Fibroblast of skin of left quadriceps (primary cell): ENCODE data around the gene PRLR.
"Not testable (repeated sequence)": the region's sequence is repeated elsewhere in the genome, so short reads cannot be mapped to it uniquely, and the experiment has no call there.

Experiments
- DNase-seq, 2 experiments: peaks; one replicate each; pipeline ENCODE4 v3.0.0-alpha.2; 2013; ENCODE audit warnings: low read depth in 2 of 2

Gene PRLR

DNA sequence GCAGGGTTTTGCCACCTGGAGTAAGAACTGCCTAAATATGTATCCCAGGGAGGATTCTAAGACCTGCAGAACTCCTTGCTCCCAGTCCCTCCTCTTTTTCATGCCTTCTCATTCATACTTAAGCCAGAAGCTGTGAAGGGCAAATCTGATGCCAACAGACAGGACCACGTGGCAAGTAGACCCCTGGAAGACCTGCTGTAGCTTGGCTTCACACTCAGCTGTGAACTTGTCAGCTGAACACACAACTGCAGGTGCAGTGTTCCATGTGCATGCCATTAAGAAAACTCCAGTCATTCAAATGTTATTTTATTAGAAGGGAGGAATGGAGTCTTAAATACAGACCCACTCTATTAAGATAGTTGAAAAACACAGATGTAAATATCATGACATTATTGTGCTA is 103.3 kb downstream of the PRLR start:
- DNase-seq = no peak

DNA sequence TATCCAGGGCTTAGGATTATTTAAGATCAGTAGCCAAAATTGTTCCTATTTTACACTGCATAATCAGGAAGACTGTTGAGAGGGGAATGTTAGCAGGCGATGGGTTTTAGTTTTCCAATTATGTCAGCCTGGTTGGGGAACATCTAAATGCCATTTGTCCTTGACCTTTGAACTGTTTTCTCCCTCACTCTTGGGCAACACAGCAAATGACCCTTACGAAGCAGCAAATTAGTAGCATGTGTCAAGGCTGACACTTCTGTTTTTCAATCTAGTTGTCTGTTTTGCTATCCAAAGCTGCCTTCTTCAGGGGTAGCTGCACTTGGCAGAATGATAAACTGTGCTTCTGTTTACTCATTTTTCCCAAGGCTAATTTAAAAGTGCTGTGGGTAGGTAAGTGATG is 104.5 kb downstream of the PRLR start:
- no peak for DNase-seq

DNA sequence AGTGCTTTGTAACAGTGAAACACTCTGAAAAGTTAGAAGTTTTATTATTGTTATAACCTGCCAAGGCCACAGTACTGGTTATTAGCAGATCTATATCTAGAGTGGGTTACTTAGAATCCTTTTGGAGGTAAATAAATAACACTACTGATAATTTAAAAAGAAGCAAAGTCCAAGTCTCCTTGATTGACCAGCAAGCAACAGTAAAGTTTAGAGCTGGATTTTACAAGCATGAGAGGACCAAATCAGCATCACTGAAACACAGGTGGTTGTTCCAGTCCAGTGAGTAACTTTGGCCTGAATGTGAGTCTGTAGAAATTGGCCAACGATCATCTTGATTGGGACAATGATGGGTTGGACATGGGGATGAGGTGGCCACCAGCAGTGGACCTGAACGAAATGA is 105.4 kb downstream of the PRLR start:
- no peak for DNase-seq

DNA sequence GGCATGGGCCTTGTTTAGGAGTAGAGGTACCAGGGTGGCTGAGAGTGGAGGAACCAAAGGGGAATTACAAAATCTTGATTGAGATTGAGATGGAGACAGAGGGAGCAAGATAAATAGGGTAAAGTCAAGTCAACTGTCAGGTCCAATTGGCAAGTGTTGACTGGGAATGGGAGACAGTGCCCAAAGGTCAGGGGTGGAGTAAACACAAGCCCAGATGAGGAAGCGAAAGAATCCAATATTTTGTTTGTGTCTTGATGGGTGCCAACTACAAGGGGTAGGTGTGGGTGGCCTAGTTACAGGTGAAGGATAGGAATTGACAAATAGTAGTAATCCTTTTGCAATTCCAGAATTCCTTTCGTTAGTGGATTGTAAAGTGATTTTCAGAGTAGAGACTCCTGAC is 107.5 kb downstream of the PRLR start:
- no peak for DNase-seq

DNA sequence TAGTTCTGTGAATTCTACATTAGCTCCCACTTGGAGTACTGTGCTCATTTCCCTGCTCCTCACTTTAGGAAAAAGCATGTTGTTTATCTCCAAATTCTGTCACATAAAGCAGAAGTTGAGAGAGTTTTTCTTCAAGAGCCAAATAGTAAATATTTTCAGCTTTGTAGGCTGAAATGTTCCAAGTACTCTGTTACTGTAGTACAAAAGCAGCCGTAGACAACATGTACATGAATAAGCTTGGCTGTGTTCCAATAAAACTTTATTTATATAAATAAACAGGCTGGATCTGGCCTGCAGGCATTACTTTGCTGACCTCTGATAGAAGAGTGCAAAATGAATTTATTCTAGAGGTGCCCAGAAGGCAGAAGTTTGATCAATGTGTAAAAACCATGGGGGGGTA is 109.6 kb downstream of the PRLR start:
- no peak for DNase-seq

DNA sequence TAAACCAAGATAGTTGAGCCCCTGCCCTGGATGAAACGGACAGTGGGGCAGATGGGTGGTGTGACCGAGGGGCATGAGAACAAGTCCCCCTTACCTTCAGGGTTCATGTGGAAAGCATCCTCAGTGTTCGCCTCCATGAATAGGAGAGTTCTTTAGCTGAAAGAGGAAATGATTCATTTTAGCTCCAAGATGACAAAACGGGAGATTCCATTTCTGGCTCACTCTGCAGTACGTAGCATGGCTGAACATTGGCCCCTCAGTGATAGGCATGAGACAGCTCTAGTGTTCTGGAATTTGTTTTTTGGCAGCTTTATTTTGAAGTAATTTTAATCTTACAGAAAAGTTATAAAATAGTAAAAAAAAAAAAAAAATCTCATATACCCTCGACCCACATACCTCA is 112.3 kb downstream of the PRLR start:
- peak; percentile 40 to 44 for DNase-seq

DNA sequence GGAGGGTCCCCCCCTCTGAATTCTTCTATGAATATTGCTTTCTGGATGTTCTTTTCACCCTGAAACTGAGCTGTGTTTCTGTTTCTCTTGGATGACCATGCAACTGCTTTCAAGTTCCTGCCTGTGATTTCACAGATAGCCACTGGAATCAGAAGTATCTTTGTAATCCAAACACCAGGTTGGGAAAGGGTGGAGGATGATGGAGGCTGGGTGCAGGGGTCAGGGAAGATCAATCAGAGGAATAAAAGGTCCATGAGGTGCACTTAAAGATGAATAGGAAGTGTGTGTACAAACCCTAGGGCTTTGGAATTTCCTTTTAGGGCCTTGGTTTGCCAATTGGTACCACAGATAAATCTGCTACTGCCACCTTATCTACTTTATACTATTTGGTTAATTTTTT is 114.4 kb downstream of the PRLR start:
- no peak for DNase-seq

DNA sequence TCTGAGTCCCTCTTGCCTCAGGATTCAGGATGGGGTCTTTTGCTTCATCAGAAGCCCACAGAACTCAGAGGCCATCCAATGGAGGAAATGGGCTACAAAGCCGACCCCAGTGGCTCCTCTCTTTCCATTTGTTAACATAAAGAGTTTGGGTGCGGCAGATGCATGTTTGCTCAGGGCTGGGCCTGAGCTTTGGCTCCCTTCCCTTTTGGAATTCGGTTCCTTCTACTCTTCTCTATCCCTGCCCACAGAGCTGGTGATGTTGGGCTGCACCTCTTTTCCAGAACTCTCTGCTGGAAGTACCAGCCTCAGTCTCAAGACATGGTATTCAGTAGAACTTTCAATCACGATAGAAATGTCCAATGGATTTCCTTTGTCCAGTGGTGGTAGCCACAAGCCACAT is 115.6 kb downstream of the PRLR start:
- DNase-seq = no peak

DNA sequence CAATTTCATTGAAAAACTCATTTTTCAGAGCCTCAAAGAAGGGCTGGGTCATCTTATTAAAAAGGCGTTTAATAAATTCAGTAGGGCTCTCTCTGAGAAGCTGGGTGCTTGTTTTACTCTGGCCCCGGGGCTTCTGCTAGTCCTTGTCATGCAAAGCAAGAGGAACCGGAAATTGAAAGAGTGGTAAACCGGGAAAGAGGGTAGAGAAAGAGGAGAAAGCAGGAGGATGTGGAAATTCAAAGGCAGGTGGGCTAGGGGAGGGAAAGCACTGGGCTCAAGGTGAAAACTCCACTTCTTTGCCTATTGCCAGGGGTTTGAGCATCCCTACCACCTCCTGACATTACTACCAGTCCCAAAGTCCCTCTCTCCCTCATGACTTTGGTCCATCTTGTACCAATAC is 118.0 kb downstream of the PRLR start:
- DNase-seq = no peak

DNA sequence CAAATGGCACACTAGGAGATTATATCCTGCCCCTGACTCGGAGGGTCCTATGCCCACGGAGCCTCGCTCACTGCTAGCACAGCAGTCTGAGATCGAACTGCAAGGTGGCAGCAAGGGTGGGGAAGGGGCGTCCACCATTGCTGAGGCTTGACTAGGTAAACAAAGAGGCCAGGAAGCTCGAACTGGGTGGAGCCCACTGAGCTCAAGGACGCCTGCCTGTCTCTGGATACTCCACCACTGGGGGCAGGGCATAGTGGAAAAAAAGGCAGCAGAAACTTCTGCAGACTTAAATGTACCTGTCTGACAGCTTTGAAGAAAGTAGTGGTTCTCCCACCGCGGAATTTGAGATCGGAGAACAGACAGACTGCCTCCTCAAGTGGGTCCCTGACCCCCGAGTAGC is 125.7 kb downstream of the PRLR start:
- DNase-seq = not testable (repeated sequence)

DNA sequence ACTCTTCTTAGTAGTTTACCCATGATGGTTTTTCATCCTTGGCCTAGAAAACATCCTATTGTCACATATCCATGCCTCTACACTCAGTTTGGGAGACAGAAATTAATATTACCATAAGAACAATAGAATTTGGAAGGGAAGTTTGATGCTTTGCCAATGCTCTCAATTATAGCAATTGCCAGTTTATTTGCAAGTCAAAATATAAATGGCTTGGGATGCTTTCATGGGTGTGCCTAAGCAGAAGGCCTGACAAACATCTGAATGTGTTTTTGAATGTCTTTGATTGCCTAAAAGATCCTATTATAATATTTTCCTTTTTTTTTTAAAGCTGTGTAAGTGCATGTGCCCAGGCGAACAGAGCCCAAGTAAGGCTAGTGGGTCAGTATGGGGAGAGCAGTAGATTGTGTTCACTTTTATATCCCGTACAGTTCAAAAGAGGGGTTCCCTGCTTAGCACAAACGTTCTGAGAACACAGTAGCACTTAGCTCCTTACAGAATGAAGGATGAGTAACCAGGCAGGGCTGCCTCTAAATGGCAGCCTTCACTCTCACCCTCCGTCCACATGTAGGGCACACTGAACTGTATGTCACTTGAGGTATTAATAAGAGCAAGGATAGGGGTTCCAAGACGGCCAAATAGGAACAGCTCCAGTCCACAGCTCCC is 126.5 kb downstream of the PRLR start:
- no peak for DNase-seq

DNA sequence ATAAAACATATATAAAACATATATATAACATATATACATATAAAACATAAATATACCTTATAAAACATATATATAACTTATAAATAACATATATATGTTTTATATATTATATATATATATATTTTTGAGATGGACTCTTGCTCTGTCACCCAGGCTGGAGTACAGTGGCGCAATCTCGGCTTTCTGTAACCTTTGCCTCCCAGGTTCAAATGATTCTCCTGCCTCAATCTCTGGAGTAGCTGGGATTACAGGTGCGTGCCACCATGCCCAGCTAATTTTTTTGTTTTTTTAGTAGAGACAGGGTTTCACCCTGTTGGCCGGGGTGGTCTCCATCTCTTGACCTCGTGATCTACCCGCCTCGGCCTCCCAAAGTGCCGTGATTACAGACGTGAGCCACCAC is 128.6 kb downstream of the PRLR start:
- not testable (repeated sequence) for DNase-seq

DNA sequence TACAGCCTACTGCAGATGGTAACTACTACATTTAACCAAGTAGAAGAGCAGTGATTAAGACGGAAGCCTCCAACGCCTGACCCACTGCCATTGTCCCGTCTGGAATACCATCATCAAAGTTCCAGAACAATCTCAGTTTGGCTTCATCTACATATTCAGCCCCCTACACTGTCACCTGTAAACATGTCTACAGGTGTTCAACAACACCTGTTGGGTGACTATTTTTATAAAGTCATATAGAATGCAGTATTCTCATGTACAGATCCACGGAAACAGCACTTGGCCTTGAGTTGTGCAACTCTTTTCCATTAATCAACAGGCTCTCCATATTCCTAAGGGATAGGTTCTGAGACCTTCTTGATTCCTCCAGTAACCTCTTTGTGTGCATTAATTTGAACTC is 129.3 kb downstream of the PRLR start:
- no peak for DNase-seq

DNA sequence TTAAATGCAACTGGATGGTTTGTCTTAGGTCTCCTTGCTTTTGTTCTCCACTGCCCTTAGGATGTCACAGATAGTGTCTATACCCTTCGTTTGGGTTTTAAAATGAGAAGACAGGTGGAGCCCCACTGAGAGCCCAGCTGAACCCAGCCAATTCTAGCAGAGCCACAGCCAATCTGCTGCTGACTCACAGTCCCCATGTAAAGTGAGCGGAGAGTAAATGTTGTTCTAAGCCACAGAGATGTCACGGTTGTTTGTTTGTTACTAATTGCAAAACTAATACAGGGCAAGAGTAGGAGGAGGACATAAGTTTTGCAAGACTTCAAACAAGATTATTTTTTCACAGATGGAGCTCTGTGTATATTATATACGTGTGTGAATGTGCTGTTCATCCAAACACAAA is 132.1 kb downstream of the PRLR start:
- no peak for DNase-seq

DNA sequence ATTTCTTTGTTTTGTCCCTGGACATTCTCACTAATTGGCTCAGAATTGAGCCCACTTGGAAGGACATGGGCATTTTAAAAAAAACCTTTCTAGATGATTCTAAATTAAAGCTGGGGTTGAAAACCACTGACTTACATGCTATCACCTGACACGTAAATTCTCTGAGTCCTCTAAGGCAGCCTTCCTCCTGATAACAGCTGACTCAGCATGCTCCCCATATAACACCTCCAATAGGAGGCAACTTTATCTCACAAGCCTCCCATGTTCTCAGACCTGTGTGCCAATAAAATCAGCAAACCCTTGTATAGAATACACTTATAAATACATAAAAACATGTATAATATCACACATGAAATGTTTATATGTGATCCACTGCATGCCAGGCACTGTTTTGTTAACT is 133.4 kb downstream of the PRLR start:
- DNase-seq = no peak

DNA sequence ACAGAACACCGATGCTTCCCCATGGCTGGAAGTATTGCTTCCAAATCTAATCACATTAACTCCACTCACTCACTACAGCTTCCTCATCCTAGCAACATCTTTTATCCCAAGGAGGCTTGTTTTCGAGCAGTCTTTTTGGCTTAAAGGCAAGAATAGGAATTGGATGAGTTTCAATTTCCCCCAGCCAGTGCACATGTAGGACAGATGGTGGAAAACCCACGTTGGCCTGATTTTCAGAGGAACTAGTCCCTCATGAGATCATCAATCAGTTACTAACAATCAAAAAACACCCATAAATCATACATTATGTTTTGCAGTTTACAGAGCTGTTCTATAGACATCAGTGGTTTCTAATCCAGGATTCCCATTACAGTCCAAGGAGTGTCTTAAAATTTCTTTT is 134.1 kb downstream of the PRLR start:
- DNase-seq = peak; percentile 30 to 35

DNA sequence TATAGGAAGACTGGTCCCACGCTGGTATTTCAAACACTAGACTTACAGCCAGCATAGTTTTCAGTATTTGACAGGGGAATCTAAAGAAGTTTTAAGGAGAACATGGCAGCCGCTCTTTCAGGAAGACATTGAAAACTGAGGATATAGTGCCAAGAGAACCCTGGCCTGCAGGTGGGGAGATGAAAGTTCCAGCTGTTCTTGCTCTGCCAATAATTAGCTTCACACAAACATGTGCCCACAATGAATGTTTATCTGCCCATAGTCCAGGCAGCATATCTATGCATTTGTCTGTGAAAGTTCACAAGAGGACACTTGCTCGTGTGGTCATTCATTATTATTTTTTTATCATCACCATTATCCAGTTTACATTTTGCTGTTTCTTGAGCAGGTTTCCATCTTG is 134.9 kb downstream of the PRLR start:
- no peak for DNase-seq

DNA sequence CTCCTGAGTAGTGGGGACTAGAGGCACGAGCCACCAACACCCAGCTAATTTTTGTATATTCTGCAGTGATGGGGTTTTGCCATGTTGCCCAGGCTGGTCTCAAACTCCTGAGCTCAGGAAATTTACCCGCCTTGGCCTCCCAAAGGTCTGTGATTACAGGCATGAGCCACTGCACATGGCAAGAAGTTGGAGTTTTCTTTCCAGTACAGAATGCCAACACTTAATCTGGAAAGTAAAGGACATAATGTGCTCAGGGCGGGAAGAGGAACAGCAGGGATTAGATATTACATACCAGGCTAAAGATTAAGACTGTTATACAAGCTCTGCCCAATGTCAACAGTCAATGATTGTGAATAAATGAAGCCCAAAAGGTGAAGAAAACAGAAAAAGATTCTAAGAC is 135.3 kb downstream of the PRLR start:
- DNase-seq = no peak

DNA sequence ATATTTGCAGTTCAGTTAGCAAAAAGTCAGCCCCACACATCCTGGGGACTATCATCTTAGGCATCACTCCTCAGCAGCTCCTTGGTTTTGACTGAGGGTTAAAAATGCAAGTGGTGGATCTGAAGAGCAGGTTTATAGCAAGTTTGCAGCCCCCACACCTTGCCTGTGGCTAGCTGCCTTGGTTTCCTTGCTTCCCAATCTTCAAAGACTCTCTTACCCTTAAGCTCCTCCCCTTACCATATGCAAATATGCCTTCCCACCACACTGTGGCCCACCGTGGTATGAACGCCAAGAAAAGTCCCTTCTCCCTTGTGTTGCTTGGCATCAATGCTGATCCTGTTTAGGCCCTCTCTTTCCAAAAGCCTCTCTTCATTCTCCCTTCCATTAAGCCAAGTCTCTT is 137.6 kb downstream of the PRLR start:
- DNase-seq = no peak

DNA sequence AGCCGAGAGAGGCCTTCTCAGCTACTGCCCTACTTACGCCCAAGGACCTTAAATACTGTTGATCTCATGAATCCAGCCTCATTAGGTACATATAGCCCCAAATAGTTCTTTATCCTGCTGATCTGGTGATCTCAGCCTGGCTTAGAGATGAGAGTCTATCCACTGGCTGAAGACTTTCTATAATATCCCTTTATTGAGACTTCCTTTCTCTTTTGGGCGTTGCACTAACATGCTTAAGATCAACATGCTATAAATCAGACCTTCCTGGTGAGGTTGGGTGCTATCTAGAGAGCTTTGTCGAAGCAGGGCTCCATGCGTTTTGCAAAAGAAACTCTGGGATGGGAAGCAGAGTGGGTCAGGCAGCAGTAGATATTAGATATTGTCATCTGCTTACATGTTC is 138.6 kb downstream of the PRLR start:
- no peak for DNase-seq

DNA sequence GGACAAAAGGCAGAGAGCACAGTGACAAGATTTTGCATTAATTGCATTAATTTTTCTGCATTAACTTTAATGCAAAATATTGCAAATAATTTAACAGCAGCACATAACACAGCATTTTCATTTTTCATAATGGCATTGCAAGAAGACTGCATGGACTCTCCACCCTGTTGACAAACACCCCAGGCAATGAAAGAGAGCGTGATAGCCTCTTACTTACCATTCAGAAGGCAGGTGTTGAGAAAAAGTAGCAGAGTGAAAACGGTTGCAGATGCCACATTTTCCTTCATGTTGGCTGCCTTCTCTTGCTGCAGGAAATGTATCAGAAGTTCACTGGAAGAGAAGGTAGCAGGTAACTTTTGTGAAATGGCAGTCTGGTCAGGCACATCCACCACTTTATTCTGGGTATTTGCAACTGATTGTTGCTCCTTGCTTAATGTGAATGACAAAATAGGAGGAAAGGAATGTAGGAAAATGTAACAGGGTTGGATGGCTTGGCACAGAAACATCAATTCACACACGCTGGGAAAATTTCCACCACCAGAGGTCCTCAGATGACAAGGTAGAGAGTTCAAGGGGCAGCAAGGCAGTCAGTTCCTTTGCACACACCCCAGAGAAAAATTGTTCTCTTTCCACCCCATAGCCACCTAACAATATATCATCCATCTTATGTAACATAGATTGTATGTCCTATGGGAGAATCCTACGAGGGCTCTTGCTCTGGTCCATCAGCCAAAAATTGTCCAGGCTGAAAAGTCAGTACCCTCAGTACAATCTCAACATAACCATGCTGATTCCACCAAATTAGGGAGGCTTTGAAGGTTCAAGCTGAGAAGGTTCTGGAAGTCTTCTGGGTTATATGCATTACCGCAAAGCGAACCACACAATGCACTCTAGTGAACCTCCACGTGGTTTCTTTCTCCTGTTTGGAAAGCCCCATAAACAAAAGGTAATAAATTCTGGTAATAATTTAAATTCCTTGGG is 140.7 kb downstream of the PRLR start:
- peak; percentile 41 to 52 for DNase-seq

DNA sequence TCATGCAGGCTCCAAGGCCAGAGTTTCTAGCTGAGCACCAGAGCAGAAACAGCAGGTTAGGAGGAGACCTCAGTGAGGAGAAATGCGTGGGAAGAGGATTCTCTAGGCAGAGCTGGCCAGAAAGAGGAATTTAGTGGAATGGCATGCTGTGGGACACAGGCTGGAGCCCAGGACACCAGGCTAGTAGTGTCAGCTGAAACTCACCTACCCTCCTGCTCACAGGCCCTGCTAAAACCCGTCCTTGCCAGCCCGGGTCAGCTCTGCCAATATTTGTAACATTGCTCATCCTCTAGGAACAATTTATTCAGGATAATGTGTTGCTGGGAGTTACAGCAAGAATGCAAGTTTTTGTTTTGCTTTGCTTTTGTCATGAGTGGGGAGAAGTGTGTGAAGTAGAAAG is 142.3 kb downstream of the PRLR start:
- no peak for DNase-seq

DNA sequence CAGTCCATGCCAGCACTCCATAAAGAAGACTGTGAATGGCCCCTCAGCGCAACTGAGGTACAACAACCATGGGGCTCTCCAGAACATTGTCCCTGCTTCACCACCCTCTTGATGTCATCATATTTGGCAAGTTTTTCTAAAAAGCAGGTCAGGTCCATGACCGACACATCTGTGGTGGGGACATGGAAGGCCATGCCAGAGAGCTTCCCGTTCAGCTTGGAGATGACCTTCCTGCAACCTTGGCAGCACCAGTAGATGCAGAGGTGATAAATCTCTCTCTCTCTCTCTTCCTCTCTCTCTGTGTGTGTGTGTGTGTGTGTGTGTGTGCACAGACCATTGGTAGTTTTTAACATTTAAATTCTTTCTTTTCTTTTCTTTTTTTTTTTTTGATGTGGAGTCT is 147.1 kb downstream of the PRLR start:
- no peak for DNase-seq
